Measurements from ENCODE around the gene TRIM2.
"Not testable (repeated sequence)": the region's sequence is repeated elsewhere in the genome, so short reads cannot be mapped to it uniquely, and the experiment has no call there.

The TRIM2 gene

DNA sequence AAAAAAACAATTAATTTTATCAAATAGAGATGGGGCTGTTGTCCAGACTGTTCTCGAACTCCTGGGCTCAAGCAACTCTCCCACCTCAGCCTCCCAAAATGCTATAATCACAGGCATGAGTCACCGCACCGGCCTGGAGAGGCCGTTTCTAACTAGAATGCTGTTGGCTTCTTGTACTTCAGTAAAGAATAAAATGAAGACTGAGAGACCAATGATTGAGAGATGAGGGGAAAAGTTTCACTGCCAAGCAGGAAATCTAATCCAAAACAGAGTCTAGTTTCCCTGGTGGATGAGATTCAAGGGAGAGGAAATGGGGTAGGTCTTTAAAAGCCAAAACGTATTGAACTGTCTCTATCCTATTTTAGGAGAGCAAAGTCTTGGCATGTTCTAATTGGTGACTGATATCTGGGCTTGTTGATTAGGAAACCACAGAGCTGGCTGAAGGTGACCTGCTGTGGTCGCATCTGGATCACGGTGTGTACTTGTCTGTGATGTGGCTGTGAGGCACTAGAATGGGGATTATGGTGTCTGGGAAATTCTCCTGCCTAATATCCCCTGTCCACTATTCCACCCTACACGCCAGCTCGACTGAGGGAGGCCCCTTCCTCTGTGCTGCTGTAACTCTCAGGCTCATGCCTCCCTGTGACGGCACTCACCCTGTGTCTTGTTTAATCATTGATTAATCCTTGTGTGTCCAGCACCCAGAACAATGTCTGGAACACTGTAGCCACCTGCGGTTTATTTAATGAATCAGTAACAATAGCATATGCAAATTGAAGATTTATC lies 15.0 kb upstream of the TRIM2 start:
- no peak for DNase-seq

DNA sequence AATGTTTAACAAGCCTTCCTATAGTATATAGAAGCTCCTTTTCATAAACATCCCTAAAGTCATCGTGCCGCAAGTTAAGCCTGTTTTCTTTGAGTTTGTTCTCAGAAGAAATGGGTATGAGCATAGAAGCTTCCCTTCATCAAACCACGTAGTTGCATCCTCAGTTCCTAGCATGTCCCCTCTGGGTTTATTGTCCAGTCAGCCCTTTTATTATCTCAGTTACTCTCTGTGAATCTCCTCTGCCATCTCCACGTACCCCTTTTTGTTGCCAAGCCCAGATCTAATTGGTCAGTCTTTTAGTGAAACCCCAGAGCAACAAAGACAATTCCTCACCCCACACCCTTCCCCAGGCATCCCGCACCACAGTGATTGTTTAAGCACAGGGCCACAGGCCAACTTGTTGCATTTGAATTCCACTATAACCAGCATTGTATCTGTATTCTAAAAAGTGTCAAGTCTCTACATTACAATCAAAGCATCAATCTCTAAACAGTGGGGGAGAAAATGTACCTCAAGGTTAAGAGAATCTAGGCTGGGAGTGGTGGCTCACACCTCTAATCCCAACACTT lies 12.4 kb upstream of the TRIM2 start:
- DNase-seq = no peak

DNA sequence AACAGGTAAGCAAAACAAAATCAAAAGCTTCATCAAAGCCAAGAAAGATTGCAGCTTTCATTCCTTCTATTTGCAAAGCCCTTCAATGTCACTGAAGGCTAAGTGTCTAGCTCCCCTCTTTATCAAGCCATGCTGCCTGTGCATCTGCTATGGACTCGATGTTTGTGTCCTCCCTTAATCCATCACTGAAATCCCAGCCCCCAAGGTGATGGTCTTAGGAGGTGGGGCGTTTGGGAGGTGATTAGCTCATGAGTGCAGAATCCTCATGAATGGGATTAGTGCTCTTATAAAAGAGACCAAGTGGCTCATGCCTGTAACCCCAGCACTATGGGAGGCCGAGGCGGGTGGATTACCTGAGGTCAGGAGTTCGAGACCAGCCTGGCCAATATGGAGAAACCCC lies 6.9 kb upstream of the TRIM2 start:
- DNase-seq = no peak

DNA sequence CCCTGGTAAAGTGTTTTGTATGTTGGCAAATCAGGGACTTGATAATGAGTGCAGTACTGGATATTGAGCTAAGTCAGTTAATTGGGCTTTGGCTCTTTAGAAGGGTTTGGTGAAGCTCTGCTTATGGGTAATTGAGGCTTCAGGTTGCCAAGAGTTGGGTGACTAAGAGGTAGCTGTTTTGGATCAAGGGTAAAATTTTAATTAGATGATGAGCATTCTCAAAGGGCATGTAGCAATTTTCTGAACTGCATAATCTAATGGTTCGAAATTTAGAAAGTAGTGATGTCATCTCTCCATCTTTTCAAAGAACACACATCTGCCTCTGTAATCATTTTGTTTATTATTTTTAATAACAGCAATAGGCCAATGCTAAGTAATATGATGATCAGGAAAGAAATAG lies 5.5 kb upstream of the TRIM2 start:
- DNase-seq = no peak

DNA sequence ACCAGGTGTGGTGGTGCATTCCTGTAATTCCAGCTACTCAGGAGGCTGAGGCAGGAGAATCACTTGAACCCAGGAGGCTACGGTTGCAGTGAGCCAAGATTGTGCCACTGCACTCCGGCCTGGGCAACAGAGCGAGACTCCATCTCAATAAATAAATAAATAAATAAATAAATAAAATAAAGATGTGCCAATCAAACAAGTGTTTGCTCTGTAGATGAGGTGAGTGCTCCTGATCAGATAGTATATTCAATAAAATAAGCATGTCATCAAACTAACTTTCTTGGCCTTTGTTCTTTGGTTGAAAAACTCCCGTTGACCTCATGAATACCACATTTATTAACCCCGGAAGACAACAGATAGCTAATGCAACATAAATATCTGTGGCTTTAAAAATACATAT lies 497 bp upstream of the TRIM2 start:
- DNase-seq = not testable (repeated sequence)

DNA sequence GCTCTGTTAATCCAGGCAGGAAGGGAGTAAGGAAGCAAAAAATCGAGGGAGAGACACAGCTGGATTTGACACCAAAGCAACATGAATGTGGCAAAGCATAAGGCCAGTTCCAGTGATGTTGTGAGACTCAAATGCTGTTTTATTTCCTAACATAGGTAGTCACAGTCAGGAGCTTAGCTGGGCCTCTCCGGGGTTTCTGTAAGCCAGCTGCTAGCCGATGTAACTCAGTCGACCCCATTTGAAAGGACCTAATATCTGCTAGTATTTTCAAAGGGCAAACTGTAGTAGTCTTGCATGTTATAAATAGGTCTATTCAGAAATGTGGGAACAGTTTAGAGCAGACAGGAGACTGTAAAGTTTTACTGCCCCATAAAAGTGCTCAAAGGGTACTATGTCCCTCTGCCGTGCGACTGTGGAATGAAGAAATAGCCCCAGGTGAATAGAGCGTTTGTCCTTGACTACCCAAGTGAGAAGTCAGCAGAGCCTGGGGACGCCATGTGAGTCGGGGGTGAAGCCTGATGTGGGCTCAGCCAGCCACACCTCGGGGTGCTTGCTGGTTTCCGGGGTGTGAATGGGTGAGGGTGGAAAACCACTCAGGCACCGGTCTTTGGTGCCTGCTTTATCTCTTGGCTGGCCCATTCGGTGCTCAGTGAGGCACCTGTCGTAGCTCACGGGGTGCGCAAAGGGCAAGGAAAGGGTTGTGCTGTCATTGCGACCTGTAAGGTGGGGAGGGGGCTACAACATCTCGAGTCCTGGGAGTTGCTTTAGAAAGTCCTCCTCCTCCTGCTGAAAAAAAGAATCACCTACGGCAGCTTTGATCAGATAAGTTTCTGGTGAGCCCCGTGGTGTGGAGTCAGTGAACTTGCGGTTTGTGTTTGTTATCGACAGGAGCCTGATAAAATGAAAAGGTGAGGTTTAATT lies 745 bp downstream of the TRIM2 start:
- DNase-seq = peak in 4 of 6 experiments; percentile 9 to 52 (median 45)

DNA sequence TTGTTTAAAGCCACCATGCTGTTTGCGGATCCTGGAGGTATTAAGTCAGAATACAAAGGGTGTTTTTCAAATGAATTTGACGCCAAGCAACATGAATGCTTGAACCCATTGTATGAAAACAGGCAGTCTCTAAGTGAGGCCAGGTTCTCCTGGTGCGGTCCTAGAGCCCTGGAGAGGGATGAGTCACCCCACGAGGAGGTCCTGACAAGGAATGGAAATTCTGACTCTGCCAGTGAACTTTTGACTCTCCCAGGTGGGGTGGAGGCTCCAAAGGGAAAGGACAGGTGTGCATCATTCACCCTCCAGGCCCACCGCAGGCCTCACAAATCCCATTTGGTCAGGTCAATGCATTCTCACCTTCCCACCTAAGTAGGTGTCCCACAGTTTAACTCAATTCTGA lies 1.5 kb downstream of the TRIM2 start:
- DNase-seq = no peak

DNA sequence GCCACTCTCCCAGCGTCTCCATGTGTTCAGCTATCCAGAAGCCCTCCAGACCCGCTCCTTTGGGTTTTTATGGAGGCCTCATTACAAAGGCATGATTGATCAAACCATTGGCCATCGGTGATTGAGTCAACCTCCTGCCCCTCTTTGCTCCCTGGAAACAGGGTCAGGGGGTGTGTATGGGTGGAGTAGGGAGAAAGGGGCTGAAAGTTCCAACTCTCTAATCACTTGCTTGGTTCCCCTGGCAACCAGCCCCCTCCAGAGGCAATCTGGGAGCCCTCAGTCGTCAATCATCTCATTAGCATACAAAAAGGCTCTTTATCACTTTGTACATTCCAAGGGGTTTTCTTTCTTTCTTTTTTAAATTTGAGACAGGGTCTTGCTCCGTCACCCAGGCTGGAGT lies 2.3 kb downstream of the TRIM2 start:
- no peak for DNase-seq

DNA sequence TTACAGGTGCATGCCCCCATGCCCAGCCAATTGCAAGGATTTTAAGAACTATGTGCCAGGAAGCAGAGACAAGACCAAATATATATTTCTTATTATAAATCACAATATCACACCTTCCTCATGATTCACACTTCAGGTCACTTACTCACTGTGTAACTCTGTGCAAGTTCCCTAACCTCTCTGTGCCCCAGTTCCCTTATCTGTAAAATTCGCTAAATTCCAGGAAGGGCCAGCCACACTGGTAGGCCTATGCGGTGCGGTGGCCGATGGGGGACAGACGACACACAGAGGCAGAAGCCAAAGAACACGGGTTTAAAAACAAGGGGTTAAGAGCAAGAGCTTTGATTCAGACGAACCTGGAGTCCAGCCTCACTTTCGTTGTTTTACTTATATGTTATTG lies 2.8 kb downstream of the TRIM2 start:
- no peak for DNase-seq

DNA sequence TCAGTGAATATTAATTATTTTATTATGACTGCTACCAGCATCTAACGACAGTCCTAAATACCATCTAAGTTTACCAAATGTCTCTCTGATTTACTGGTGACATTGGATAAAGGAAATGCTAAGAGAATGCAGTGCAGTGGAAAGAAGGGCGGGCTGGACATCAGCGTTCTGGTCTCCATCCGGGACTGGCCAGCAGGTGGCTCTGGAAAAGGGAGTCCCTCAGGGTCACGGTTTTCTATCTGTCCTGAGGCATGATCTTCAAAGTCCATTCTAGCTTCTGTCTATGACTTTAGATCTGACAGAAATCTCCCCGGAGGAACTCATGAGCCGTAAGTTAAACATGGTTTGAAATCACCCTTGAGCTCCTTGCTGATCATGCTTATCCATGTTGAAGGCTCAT lies 3.3 kb downstream of the TRIM2 start:
- DNase-seq = no peak

DNA sequence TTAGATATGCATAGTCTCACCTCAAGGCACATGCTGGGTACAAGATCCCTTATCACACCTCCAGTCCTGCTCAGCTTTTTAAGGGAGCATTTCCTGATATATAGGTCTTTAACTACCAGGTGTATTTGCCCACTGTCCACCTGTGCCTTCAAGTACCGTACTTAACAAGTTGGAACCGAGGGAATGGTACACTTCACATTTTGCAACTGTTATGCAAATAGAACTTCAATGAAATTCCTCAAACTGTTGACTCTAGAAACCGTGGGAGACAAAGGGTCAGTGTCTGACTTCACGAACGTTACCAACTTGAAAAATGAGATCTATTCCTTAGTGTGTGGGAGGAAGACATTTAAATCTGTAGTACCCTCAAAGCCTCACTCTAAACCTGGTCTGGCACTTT lies 5.2 kb downstream of the TRIM2 start:
- no peak for DNase-seq

DNA sequence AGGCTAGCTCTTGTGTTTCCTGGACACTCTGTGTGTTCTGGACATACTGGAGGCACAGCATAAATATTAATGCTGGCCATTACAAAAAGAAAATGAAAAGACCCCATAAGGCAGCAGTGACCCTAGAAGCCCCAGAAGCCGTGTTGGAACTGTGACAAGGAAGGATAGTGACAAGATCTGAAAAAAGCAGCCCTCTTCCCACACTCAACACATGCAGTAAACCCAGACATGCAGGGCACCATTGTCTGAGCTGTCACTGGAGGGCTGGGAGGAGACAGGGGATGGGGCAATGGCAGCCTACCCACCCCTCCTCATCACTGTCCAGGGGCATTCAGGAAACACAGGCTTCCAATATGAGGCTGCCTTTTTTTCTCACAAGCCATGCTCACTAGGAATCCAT lies 6.5 kb downstream of the TRIM2 start:
- DNase-seq = no peak

DNA sequence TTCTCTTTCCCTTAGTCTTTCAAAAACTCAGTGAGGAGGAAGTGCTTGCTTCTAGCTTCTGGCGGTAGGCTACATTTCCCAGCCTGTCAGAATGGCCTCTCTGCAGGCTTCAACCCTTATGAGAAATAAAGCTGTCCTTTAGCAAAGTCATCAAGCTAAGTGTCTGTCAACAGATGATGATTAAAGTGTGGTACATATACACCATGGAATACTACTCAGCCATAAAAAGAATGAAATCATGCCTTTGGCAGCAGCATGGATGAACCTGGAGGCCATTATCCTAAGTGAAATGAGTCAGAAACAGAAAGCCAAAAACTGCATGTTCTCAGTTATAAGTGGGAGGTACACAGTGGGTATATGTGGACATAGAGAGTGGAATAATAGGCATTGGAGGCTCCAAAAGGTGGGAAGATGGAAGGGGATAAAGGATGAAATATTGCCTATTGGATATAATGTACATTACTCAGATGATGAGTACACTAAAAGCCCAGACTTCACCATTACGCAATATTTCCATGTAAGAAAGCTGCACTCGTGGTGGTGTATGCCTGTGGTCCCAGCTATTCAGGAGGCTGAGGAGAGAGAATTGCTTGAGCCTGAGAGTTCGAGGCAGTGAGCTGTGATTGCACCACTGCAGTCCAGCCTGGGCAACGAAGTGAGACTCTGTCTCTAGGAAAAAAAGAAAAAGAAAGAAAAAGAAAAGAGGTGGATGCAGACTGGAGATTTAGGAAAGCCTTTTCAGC lies 7.9 kb downstream of the TRIM2 start:
- no peak for DNase-seq

DNA sequence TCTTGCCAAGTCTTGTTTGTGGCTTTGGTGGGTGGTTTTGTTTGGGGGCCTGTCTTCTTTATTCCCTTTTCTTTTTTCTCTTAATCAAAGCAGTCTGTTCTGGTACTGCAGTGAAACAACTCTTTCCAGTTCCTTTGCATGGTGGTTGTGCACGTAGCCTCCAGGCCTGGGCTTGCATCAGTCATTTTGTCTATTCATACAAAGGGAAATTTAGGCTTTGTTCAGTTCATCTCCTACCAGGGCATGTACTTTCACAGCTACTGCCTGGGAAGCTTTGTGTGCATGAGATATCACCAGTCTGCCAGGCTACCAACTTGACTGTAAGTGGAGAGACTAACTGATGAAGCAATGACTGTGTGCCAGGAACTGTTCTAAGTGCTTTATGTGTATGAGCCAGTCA lies 8.5 kb downstream of the TRIM2 start:
- no peak for DNase-seq

DNA sequence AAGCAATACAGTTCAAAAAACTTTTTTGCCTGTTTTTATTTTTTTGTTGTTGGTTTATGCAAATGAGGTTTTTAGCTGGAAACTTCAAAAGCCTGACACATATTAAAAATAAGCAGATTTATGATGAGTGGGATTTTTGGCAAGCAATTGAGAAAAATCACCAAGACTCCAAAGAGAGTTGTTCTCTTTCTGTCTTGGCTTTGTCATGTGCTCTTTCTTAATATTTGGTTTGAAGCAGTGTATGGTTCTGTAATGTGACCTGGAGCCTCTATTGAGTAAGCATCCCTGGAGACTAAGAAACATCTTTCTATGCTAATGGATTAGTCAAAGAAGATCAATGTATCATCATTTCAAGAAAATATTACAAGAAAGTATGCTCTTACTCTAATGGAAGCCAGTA lies 11.7 kb downstream of the TRIM2 start:
- DNase-seq = no peak

DNA sequence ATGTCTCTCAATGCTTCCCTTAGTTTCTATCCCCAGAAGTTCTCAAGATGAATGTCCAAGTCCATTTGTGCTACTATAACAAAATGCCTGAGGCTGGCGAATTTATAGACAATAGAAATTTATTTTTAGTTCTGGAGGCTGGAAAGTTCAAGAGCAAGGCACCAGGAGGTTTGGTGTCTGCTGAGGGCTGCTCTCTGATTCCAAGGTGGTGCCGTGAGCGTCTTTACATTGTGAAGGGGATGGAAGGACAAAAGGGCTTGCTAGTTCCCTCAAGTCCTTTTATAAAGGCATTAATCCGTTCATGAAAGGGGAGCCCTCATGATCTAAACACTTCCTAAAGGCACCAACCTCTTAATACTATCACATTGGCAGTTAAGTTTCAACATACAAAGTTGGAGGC lies 12.3 kb downstream of the TRIM2 start:
- DNase-seq = no peak

DNA sequence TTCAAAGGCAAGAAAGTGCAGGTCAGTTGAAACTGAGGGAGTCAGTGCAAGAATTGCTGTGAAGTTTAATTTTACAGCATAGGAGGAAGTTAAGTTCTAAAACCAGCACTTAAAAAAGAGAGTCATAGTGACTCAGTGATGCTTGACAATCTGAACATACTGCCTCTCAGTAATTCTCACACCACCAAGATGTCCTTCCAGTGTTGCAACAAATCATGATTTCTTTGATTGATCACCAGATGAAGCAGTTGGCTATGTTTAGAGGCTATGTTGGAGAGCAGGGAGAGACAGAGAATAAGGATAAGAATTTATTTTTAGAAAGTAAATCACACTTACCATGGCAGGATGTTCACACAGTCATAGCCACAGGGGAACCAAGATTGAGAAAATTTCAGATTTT lies 13.2 kb downstream of the TRIM2 start:
- no peak for DNase-seq

DNA sequence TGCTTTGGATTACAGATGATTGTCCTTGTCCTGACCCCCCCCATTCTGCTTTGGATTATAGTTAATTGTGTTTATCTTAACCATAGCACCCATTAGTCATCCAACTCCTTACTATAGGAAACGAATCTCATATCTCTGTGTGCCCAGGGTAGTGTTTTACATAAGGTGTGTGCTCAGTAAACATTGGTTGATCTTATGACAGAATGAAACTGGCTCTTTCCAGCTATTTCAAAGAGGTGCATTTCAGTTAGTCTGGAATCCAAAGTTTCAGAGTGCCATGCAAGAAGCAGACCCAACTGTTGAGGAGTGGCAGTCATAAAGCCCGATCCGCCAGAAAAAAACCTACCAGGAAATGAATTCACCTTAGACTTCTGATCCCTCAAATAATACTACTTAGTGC lies 14.7 kb downstream of the TRIM2 start:
- no peak for DNase-seq

DNA sequence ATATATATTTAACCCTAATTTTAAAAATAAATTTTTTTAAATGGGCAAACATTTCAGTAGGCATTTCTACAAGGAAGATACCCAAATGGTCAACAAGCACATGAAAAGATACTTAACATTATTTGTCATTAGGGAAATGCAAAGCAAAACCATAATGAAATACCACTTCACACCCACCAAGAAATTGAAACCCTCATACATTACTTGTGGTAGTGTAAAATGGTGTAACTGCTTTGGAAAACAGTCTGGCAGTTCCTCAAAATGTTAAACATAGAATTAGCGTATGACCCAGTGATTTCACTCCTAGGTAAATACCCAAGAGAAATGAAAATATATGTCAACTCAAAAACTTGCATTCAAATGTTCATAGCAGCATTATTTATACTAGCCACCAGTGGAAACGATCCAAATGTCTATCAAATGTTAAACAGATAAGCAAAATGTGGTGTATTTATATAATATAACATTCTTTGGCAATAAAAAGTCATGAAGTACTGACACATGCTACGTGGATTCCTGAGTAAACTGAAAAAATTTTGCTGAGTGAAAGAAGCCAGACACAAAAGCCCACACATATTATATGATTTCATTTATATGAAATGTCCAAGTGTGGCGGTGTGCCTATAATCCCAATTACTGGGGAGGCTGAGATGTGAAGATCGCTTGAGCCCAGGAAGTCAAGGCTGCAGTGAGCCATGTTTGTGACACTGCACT lies 16.6 kb downstream of the TRIM2 start:
- DNase-seq = no peak

DNA sequence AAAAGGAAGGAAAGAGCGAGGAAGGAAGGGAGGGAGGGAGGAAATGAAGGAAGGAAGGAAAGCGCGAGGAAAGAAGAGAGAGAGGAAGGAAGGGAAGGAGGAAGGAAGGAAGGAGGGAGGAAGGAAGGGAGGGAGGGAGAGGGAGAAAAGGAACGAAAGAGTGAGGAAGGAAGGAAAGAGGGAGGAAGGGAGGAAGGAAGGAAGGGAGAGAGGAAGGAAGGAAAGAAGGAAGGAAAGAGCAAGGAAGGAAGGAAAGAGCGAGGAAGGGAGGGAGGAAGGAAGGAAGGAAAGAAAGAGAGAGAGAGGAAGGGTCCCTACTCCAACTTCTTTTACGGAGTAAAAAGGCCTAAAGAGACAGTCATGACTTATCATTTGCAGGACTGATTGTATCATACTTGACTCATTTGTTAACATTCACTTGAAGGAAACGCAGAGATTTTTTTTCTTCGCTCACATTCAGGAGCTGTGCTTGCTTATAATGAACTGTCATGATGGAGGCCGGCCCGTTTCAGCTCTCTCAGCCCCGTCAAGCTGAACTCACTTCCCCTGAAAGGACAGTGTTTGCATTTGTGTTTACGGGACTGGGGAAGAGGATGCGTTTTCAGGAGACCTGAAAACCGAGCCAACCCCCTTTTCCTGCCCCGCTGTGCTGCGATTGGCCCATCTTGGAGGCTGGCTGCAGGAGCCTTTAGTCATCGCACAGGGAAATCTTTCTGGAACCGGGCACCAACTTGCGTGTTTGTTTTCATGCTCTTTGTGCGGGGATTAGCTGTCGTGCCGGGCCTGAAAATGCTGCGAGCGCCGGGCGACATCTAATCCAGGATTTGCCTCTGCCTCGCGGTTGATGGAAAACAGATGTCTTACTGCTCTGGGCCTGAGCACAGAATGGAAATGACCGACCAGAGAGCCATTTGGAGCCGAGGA lies 17.8 kb downstream of the TRIM2 start:
- DNase-seq = peak in 4 of 6 experiments; percentile 4 to 45 (median 28)

DNA sequence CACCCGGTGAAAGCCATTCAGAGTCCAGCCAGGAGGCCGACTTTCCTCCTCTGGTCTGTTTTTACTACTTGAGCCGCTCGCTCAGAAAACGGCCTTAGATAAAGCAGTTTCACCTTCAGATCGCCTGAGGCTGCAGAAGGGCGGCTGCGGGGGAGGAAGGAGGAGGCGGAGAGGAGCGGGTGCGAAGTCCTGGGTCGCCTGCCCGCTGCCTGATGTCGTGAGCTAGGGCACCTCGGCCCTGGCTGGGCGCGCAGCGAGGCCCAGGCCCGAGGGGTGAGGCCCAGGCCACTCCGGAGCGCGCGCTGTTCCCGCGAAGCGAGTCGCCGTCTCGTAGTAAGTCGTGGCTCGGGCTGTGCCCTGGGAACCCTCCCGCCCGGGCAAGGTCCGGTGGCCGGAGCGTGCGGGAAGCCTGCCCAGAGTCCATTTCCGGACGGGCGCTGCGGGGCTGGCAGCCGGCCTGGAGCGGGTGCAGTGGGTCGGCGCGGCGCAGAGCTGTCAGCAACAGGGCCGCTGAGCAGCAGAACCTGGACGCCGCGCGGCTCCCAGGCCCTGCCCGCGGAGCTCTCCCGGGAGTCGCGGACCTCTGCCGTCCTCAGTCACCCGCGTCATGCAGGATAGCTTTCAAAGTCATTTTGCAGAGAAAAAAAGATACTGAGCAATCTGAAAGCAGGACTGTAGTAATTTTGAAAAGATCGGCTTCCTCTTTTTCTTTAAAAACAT lies 18.6 kb downstream of the TRIM2 start:
- peak in 3 of 6 experiments; percentile 20 to 34 (median 30) for DNase-seq

Measured in stimulated activated naive CD4-positive, alpha-beta T cell (primary cell).